NCI-H82 (cell line): ENCODE data around the gene CMTM3.
"Not testable (repeated sequence)": the region's sequence is repeated elsewhere in the genome, so short reads cannot be mapped to it uniquely, and the experiment has no call there.

ENCODE experiments used
- DNase-seq: peaks from one replicate; lab custom pipeline; 2025; lab: John Stamatoyannopoulos, UW

The CMTM3 gene

DNA sequence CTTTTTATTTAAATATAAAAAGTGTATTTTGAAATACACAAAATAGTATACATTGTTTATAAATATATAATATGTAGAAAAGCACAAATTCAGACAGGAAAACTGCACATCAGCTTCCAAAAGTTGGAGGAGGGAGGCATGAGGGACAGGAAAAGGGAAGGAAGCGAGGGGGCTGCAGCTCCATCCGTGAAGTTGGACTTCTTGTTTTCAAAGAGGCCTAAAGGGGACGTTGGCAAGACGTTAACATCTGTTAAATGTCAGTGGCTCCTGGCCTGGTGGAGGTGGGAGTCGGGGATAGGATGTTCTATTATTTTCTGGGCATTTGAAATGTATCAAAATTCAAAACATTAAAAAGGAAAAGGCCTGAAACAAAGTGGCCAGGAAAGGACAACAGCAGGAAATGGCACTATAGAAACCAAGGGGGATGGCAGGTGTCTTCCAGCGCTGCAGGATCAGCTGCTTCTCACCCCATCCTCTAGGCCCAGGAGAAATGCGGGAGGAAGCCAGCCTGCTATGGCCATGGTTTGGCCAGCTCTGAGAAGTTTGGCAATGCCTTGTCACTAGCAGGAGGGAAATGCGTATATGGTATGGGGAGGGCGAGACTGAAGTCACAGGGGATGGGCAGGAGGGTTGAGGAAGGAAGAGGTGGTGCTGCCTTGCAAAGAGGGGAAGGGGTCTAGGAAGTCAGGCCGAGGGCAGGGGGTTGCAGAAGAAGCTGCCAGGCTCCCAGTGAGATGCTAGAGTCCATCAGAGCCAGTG, 18.8 kb upstream of the CMTM3 start:
- DNase-seq: no peak

DNA sequence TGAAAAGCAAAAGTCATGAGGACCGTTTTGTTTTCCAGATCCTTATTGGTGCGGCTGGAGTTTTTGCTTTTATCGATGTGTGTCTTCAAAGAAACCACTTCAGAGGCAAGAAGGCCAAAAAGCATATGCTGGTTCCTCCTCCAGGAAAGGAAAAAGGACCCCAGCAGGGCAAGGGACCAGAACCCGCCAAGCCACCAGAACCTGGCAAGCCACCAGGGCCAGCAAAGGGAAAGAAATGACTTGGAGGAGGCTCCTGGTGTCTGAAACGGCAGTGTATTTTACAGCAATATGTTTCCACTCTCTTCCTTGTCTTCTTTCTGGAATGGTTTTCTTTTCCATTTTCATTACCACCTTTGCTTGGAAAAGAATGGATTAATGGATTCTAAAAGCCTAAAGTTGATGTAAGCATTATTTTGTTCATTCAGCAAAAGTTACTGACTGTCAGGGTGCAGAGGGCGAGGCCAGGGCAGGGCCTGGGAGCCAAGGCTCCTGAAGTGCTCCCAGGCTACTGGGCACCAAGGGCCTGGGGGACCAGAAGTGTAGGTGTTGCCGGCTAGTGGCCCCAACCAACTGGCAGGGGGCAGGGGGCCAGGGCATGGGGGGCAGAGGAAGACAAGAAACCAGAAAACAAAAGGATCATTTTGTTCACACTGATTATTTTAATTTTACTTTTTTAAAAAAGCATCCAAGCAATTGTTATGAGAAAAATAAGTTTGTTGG, 16.5 kb upstream of the CMTM3 start:
- no peak for DNase-seq

DNA sequence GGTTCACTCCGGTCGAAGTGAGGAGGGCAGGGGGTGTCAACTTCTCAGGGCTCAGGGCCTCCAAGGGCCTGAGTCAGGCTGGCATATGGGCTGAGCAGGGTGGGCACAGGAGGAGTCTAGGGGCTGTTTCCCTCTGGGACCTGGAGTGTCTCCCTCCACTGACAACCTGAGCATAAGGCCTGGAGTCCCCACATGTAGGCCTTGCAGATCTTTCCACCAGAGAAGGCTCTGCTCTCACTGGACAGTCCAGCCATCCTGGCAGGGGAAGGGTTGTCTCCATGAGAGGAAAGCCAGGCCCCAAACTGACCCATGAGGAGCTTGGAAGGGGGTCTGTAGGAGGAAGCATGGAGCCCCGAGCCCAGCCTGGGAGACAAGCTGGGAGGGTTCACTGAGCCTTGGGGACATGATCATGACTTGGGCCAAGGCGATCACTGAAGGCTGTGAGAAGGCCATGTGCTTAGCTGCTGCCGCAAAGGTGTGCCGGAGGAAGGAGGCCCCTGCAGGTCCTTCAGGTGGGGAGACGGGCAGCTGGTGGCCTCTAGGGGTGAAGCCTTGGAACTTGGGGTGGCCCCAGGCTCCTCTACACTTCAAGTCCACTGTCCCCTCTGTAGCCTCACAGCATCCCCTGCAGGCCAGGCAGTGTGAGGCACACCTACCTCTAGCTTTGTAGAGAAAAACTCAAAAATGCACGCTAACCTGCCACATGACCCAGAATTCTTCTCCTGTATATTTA, 15.4 kb upstream of the CMTM3 start:
- DNase-seq: no peak

DNA sequence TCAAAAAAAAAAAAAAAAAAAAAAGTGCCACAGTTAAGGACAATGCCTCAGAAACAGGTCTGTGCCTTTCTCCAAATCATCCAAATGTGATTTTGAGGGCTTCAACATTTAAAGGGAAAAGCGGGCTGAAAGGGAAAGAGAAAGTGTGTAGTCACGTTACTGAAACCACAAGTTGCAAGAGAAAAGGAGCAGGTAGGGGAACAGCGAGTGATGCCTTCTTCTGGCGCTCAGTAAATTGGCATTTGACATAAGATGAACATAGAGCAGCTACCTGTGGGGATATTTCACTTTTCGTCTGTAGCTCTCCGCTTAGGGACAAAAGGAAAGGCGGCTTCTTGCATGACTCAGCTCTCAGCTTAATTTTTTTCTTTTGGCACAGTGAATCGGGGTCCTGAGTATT, 14.2 kb upstream of the CMTM3 start:
- DNase-seq: no peak

- DNase-seq: no peak
These were observed 13.5 kb upstream of the CMTM3 start for GRCh38 chr16:66591018-66591417.

DNA sequence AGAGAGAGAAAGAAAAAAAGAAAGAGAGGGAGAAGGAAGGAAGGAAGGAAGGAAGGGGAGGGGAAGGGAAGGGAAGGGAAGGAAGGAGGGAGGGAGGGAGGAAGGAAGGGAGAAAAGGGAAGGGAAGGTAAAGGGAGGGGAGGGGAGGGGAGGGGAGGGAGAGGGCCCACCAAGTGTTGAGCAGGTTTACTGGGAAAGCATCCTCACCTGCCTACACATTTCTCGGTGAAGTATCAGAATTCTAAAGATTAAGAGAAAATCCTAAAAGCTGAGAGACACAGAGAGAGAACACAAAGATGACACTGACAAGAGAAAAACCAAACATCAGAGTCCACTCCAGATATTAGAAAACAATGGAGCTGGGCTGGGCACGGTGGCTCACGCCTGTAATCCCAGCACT, 12.3 kb upstream of the CMTM3 start:
- DNase-seq: no peak

DNA sequence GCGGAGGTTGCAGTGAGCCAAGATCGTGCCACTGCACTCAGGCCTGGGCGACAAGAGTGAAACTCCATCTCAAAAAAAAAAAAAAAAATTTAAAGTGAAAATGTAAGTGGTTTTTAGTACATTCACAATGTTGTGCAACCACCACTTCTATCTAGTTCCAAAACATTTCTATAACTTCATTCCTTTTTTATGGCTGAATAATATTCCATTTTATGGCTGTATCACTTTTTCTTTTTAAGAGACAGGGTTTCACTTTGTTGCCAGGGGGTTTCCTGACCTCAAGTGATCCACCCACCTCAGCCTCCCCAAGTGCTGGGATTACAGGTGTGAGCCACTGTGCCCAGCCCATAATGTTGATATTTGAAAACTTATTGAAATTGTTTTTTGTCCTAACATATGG, 11.7 kb upstream of the CMTM3 start:
- DNase-seq: no peak

- no peak for DNase-seq
These were observed 9.8 kb upstream of the CMTM3 start for GRCh38 chr16:66594739-66595138.

DNA sequence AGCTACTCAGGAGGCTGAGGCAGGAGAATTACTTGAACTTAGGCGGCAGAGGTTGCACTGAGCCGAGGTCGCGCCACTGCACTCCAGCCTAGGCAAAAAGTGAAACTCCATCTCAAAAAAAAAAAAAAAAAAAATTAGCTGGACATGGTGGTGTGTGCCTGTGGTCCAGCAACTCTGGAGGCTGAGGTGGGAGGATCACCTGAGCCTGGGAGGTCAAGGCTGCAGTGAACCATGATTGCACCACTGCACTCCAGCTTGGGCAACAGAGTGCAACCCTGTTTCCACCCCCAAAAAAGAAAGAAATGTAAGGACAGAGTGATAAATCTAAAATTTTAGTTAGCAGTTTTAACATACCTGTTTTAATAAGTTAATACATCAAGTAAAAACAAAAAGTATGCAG, 7.9 kb upstream of the CMTM3 start:
- DNase-seq: not testable (repeated sequence)

- no peak for DNase-seq
These were observed 7.3 kb upstream of the CMTM3 start for GRCh38 chr16:66596986-66597848.

DNA sequence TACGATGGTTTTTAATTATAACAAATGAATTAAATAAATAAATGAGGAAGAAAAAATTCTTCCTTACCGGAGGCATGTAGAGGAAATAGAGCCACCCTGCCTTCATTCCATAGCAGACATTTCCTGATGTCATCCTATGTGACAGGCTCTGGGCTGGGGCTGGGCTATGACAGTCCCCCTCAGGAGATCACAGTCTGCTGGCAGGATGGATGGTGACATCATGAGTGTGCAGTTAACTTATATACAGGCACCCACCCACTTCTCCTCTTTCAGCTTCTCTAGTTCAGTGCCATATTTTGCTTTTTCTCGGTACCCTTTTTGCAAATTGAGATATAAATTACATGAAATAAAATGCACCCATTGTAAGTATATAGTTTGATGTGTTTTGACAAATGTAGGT, 6.4 kb upstream of the CMTM3 start:
- DNase-seq: no peak

DNA sequence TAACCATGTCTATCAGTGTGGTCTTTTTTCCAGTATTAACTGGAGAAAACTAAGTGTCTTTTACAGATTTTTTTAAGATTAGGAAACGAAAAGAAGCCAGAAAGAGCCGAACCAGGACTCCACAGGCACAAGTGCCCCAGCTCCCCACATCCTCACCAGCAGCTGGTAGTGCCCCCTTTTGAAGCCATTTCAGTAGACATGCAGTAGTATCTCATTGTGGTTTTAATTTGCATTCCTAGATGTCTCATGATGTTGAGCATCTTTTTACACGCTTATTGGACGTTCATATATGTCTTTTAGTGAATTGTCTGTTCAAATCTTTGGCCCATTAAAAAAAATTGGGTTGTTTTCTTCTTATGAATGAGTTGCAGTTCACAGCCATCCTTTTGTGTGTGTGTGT, 4.8 kb upstream of the CMTM3 start:
- no peak for DNase-seq

GRCh38 chr16:66600477-66600876, 4.0 kb upstream of the CMTM3 start:
- DNase-seq: no peak

GRCh38 chr16:66601471-66601870, 3.0 kb upstream of the CMTM3 start:
- DNase-seq: no peak

DNA sequence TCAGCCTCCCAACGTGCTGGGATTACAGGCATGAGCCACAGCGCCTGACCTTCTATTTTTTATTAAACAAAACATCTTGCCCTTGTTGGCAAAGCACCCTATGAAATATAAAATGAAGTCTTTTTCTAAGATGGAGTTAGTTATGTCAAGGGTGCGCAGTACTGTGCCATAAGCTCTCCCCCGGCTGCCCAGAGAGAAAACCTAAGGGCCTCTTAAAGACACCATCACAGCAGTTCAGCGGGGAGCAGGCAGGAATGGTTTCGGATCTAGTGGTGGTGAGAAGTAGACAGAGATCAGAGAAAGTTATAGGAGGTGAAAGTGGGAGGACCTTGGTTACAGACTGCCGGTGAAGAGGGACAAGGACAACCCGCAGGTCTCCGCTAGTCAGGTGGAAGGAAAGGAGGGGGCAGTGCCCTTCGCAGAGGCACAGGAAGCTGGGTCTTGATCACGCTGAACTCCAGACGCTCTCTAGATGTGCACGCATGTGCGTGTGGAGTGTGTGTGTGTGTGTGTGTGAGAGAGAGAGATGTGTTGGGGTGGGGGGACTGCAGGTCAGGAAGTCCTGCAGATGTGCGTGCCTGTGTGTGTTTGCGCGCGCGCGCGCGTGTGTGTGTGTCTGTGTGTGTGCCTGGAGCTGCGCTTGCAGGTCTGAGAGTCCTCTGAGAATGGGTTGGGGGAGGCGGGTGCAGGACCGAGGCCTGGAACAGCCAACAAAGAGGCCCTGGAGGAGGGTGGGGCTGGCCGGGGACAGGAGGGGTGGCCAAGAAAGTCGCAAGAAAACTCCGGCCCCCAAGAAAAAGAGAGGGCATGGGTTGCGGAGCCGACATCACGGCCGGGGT, 748 bp upstream of the CMTM3 start:
- DNase-seq: peak; percentile 73

DNA sequence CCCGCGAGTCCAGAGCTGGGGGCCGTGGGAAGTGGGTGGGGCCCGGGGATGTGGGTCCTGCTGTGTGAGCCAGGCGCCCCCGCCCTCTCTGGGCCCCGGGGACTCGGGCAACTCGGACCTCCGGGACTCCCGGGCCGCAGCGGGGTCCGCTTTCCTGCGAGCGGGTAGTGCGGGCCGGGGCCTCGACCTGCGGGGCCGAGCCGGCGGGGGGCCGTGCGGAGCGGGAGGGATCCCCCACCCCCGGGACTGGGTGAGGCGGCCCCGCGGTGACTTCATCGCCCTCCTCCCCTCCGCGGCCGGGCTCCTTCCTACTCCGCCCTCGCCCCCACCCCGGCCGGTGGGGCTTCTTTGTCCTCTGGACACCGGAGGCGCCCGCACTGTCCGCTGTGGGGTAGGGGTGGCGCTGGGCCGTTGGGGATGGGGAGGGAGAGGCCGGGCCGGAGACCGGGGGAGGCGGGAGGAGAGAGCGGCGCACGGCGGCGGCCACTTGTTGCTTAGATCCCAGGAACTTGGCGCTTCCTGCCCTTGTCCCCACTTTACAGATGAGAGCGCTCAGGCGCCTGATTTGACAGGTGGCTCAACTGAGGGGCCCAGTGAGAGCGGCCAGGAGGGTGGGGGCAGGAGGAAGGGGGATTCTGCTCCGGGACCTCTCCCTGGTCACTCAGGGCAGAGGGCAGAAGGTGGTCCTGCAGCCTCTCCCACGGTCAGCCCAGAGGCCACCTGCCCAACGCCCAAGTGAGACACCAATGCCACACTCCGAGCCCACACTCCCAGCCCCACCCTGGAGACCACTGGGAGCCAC, 874 bp downstream of the CMTM3 start:
- peak; percentile 36 for DNase-seq

DNA sequence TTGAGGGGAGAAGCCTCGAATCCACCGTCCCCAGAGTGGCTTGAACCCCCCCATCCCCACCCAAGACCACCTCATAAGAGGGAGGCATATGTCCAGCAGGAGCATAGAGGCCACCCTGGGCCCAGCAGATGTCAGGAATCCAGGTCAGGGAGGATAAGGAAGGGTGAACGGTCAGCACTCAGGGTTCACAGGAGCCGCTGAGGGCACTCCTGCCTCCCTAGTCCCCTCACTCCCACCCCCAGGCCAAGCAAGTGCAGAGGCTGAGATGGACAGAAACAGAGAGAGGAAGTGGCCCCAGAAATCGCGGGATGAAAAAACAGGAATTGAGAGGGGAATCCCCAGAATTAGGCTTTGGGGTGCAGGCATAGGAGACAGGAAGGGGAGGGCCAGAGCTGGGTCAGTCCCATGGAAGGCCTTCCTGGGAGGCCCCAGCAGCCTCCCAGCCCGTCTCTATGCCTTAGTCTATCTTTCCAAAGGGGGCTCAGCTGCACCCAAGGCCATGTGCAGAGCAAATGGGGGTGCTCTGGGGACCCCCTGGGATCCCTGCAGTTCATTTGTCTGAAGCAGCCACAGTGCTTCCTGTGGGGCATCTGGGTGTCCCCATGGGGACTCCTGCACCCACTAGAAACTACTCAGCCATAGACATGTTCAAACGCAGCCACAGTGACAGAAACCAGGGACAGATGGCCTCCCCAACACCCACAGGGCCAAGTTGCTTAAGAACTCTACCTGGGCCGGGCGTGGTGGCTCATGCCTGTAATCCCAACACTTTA, 1.7 kb downstream of the CMTM3 start:
- peak; percentile 35 for DNase-seq

DNA sequence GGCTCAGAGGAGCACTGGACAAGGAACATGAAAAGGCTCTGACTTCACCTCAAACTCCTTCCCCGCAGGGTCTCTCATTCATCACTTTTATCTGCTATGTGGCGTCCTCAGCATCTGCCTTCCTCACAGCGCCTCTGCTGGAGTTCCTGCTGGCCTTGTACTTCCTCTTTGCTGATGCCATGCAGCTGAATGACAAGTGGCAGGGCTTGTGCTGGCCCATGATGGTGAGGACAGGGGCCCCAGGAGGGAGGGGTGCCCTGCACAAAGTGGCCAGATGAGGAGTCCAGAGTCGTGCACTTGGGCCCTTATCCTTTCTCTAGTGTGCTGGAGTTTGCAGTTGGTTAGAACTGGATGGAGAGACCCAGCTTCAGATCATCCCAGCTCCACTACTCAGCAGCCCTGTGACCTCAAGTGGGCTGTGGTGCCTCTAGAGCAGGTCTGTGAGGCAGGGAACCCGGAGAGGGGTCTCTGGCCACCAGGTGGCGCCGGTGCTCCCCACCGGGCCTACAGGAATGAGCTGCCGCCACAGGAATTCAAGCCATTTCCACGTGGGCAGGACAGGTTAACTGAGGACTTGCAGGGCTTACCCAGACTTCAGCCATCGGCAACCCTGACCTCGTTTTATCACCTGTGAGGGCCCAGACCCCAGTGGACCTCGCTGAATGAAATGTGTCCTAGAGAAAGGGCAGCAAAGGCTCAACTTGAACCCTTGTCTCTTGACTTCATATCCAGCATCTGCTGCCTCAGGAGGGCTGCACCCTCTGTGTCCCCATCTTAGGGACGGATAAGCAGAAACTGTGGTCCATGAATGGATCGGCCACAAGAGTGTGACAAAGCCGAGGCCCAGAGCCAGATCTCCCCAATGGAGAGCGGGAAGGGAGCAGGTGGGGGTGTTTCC, 4.0 kb downstream of the CMTM3 start:
- DNase-seq: peak; percentile 86

GRCh38 chr16:66609139-66609510, 4.6 kb downstream of the CMTM3 start:
- no peak for DNase-seq
